HCT116 (cell line): ENCODE results near the gene MED16. TPM values are rescaled to one million over a fixed set of nuclear protein-coding genes. Genes with fewer than 3 reads are reported as not detected.

Experiments
- ATAC-seq: fragments of 200-7000 bp; cut with Tn5 transposase; 2 replicates; pipeline ENCODE4 v1.9.1; 2020; ENCODE audit warnings: mild to moderate bottlenecking, moderate library complexity
- BruUV-seq: library from RNA; stranded (reverse); fragments of 400-500 nt; replicated peaks from 2 replicates; lab custom pipeline; 2021; lab: Mats Ljungman, UMichigan
- CTCF ChIA-PET: fragments of 300-600 bp; sonication (Branson Sonifier 250); formaldehyde crosslinking; loops from one replicate; lab custom pipeline; 2021; ENCODE audit warnings: antibody characterized with exemption; lab: Charles Lee
- POLR2A ChIA-PET: fragments of 300-600, 350-600 bp; sonication (Branson Sonifier 250); formaldehyde crosslinking; loops from one replicate; lab custom pipeline; 2021; ENCODE audit warnings: antibody characterized with exemption; lab: Charles Lee
- RAD21 ChIA-PET, 2 experiments: fragments of 300-600 bp; sonication (Branson Sonifier 250); formaldehyde crosslinking; loops; one replicate each; lab custom pipeline; 2023; ENCODE audit warnings: low total read pairs in 2 of 2; ENCODE audit not compliant: uncharacterized antibody in 2 of 2, unreplicated experiment in 2 of 2, low non-redundant PET in 1 of 2; lab: Charles Lee
- DNase-seq: peaks from one replicate; pipeline ENCODE4 v3.0.0-alpha.2; 2010; ENCODE audit warnings: low read depth, low spot score
- H2AFZ ChIP-seq: fragments of 200-600 bp; shearing (Covaris generic), sonication (generic); 2 replicates; pipeline ENCODE4 v1.6.1; 2017; ENCODE audit warnings: low read depth, mixed run types, mixed read lengths, antibody characterized with exemption, low read length; ENCODE audit not compliant: poor library complexity, severe bottlenecking
- H3K27ac ChIP-seq: 2 replicates; pipeline ENCODE4 v1.5.1; 2012; ENCODE audit warnings: low read depth, low read length
- H3K27me3 ChIP-seq: fragments of 200-600 bp; sonication (generic); 2 replicates; pipeline ENCODE4 v1.6.1; 2016; ENCODE audit warnings: mixed run types, low read length, mixed read lengths; ENCODE audit not compliant: insufficient read depth
- H3K36me3 ChIP-seq, 2 experiments: fragments of 200-500 bp in 1 of 2; fragments of 200-600 bp in 1 of 2; sonication (Bioruptor generic) in 1 of 2; sonication (generic) in 1 of 2; 2 replicates each; pipeline versions ENCODE4 v1.5.1 to v1.6.1; 2014 to 2016; ENCODE audit warnings: low read length in 2 of 2, inconsistent platforms in 1 of 2, mixed read lengths in 1 of 2, mixed run types in 1 of 2; ENCODE audit not compliant: insufficient read depth in 2 of 2, control insufficient read depth in 1 of 2
- H3K4me1 ChIP-seq, 2 experiments: fragments of 200-600 bp in 1 of 2; sonication (generic) in 1 of 2; 2 replicates each; pipeline versions ENCODE4 v1.5.1 to v1.6.1; 2012 to 2017; ENCODE audit warnings: low read length in 2 of 2, inconsistent platforms in 1 of 2, mild to moderate bottlenecking in 1 of 2, mixed read lengths in 1 of 2, mixed run types in 1 of 2, moderate library complexity in 1 of 2; ENCODE audit not compliant: insufficient read depth in 2 of 2, control insufficient read depth in 1 of 2
- H3K4me2 ChIP-seq: fragments of 200-600 bp; sonication (generic); 2 replicates; pipeline ENCODE4 v1.6.1; 2017; ENCODE audit warnings: mixed run types, low read length, mixed read lengths
- H3K4me3 ChIP-seq, 2 experiments: fragments of 200-600 bp in 1 of 2; sonication (generic) in 1 of 2; replicated peaks in 1 of 2; 2 replicates each; pipeline ENCODE4 v1.5.1; 2011 to 2016; ENCODE audit warnings: low read length in 2 of 2, control low read depth in 1 of 2, low read depth in 1 of 2, mild to moderate bottlenecking in 1 of 2, mixed read lengths in 1 of 2, mixed run types in 1 of 2
- H3K79me2 ChIP-seq: fragments of 200-600 bp; sonication (generic); 2 replicates; pipeline ENCODE4 v1.6.1; 2017; ENCODE audit warnings: mild to moderate bottlenecking, mixed run types, low read length, moderate library complexity, mixed read lengths; ENCODE audit not compliant: insufficient read depth
- H3K9ac ChIP-seq: fragments of 200-600 bp; sonication (generic); 2 replicates; pipeline ENCODE4 v1.6.1; 2016; ENCODE audit warnings: low read length, mixed read lengths
- H3K9me2 ChIP-seq: fragments of 200-600 bp; sonication (generic), shearing (Covaris generic); 2 replicates; pipeline ENCODE4 v1.6.1; 2017; ENCODE audit warnings: mixed run types, mild to moderate bottlenecking, moderate library complexity; ENCODE audit not compliant: insufficient read depth
- H3K9me3 ChIP-seq, 2 experiments: fragments of 200-500 bp in 1 of 2; fragments of 200-600 bp in 1 of 2; sonication (Bioruptor generic) in 1 of 2; sonication (generic) in 1 of 2; 2 replicates each; pipeline ENCODE4 v1.6.1; 2014 to 2017; ENCODE audit warnings: low read length in 2 of 2, mixed read lengths in 2 of 2, inconsistent platforms in 1 of 2, low read depth in 1 of 2, mild to moderate bottlenecking in 1 of 2, mixed run types in 1 of 2, moderate library complexity in 1 of 2; ENCODE audit not compliant: control insufficient read depth in 1 of 2, insufficient read depth in 1 of 2
- H4K20me1 ChIP-seq: fragments of 200-600 bp; sonication (generic), shearing (Covaris generic); 2 replicates; pipeline ENCODE4 v1.6.1; 2017; ENCODE audit warnings: mixed run types, mild to moderate bottlenecking, moderate library complexity; ENCODE audit not compliant: insufficient read depth
- CEBPB ChIP-seq: IDR thresholded peaks from 2 replicates; pipeline ENCODE4 v1.6.1; 2012; ENCODE audit warnings: low read depth
- CTCF ChIP-seq, 3 experiments: fragments of 200-600 bp in 1 of 3; sonication (generic) in 1 of 3; IDR thresholded peaks in 2 of 3; conservative IDR thresholded peaks in 1 of 3; 2 replicates each; pipeline ENCODE4 v1.5.1; 2012 to 2017; ENCODE audit warnings: low read depth in 2 of 3, low read length in 2 of 3, antibody characterized with exemption in 1 of 3, borderline replicate concordance in 1 of 3, control low read depth in 1 of 3, mild to moderate bottlenecking in 1 of 3, mixed read lengths in 1 of 3, mixed run types in 1 of 3, moderate library complexity in 1 of 3; ENCODE audit not compliant: insufficient read depth in 1 of 3
- ELF1 ChIP-seq: IDR thresholded peaks from 2 replicates; pipeline ENCODE4 v1.6.1; 2012; ENCODE audit warnings: low read depth, borderline replicate concordance
- EZH2phosphoT487 ChIP-seq: fragments of 200-600 bp; IDR thresholded peaks from 2 replicates; pipeline ENCODE4 v1.6.1; 2018; ENCODE audit warnings: antibody characterized with exemption, borderline replicate concordance
- POLR2A ChIP-seq: IDR thresholded peaks from 2 replicates; pipeline ENCODE4 v1.7.0; 2011; ENCODE audit warnings: borderline replicate concordance; ENCODE audit not compliant: insufficient read depth, insufficient read length; ENCODE audit errors: extremely low read depth
- POLR2AphosphoS5 ChIP-seq: IDR thresholded peaks from 2 replicates; pipeline ENCODE4 v1.6.1; 2011; ENCODE audit warnings: mild to moderate bottlenecking, low read depth, low read length, moderate library complexity
- REST ChIP-seq: IDR thresholded peaks from 2 replicates; pipeline ENCODE4 v1.6.1; 2012; ENCODE audit warnings: low read depth
- SIN3A ChIP-seq: IDR thresholded peaks from 2 replicates; pipeline ENCODE4 v1.6.1; 2012; ENCODE audit warnings: low read depth
- SP1 ChIP-seq: IDR thresholded peaks from 2 replicates; pipeline ENCODE4 v1.6.1; 2012; ENCODE audit warnings: low read depth
- SRF ChIP-seq: IDR thresholded peaks from 2 replicates; pipeline ENCODE4 v1.6.1; 2012; ENCODE audit warnings: low read depth
- YY1 ChIP-seq: IDR thresholded peaks from 2 replicates; pipeline ENCODE4 v1.6.1; 2011; ENCODE audit warnings: low read length, low read depth, moderate library complexity, mild to moderate bottlenecking; ENCODE audit not compliant: insufficient replicate concordance; ENCODE audit errors: extremely low read depth
- ZFX ChIP-seq: fragments of 450-650 bp; IDR thresholded peaks from 2 replicates; pipeline ENCODE4 v1.6.1; 2017
- ZNF274 ChIP-seq: fragments of 200-500 bp; sonication (Bioruptor generic); IDR thresholded peaks from 2 replicates; pipeline ENCODE4 v1.6.1; 2014; ENCODE audit warnings: mild to moderate bottlenecking, low read depth, low read length, inconsistent platforms
- intact Hi-C: fragments of 100-400 bp; cut with micrococcal nuclease; formaldehyde crosslinking; loops from 2 replicates; pipeline ENCODE4 v1.10.0; 2022
- total RNA-seq: library from RNA; stranded (reverse); gene quantifications from one replicate; pipeline ENCODE4 v1.2.1, GENCODE V29; 2021; ENCODE audit not compliant: unreplicated experiment

Gene MED16
- total RNA-seq, 1 experiment from 2014 or later, result 73.6 TPM

- CTCF ChIA-PET, result no interaction called here
- BruUV-seq, result no TSS peak
- Histone ChIP-seq H3K4me2 (peak overlapping the region; percentile 51; the same call in 1 of the 2 replicates), H3K9me3 (no peaks in the 10 kb centered on the region)
- TF ChIP-seq SP1, result no peak
- 0 out of 2 replicates have a peak, but pooled peaks have one; percentile 10 for TF ChIP-seq ZFX
- TF ChIP-seq, all 23 proteins: peak for 1
- ChIA-PET RAD21 (no interaction called here), POLR2A (interaction anchor here (1.1 kb wide), 1 partner anchor 9 kb away, joined by 4 read pairs; the partner anchor contains the start of gene CFD)
- intact Hi-C loops, result no loop called here
- Histone ChIP-seq H3K4me1 (peaks cover 5 to 10% of the 10 kb centered on the region in 2 experiments; a peak in 3 of 4 replicates), H3K36me3 (no peaks in the 10 kb centered on the region), H3K27ac (peak overlapping the region; percentile 8; the same call in 1 of the 2 replicates), H3K4me3 (no peak overlapping the region), H3K9me2 (no peaks in the 10 kb centered on the region), H3K27me3 (no peaks in the 10 kb centered on the region), H2AFZ (no peak overlapping the region), H3K79me2 (no peaks in the 10 kb centered on the region), H4K20me1 (no peaks in the 10 kb centered on the region), H3K9ac (no peak overlapping the region)
- peak; percentile 26 for ATAC-seq
- no peak for DNase-seq
These were observed 42.0 kb downstream of the MED16 start for GRCh38 chr19:850979-851335.

- peak overlapping the region; percentile 8; the same call in 1 of the 2 replicates for H3K27ac ChIP-seq
- intact Hi-C loops, result no loop called here
These were observed 42.6 kb downstream of the MED16 start for GRCh38 chr19:850221-850978.

More at GRCh38 chr19:850221-850978, 42.6 kb downstream of the MED16 start:
- Histone ChIP-seq H3K27me3 (no peaks in the 10 kb centered on the region), H3K79me2 (no peaks in the 10 kb centered on the region), H3K9me3 (no peaks in the 10 kb centered on the region), H3K36me3 (no peaks in the 10 kb centered on the region), H2AFZ (no peak overlapping the region), H3K9me2 (no peaks in the 10 kb centered on the region), H3K4me1 (peaks cover 5 to 10% of the 10 kb centered on the region in 2 experiments; a peak in 3 of 4 replicates), H4K20me1 (no peaks in the 10 kb centered on the region), H3K9ac (no peak overlapping the region), H3K4me3 (no peak overlapping the region), H3K4me2 (peak overlapping the region; percentile 51)
- TF ChIP-seq POLR2A, result no peak
- no peak for TF ChIP-seq REST
- TF ChIP-seq SIN3A, result no peak
- no peak for TF ChIP-seq CEBPB
- no peak for TF ChIP-seq SRF
- TF ChIP-seq YY1, result no peak
- no peak for TF ChIP-seq CTCF (IDR thresholded peaks at IDR 0.05 in 2 of 3, conservative IDR thresholded peaks at IDR 0.05 in 1 of 3; ENCODE audit: borderline replicate concordance in 1 of 3, insufficient read depth in 1 of 3, low read depth in 2 of 3, low read length in 2 of 3)
- TF ChIP-seq EZH2phosphoT487, result no peak
- TF ChIP-seq ELF1, result no peak
- TF ChIP-seq SP1, result no peak
- no peak for TF ChIP-seq ZNF274
- no peak for TF ChIP-seq POLR2AphosphoS5
- ChIA-PET CTCF (no interaction called here), RAD21 (interaction anchor here in 1 of 2 experiments (0.6 kb wide), 1 partner anchor 9 kb away, joined by 3 read pairs; the partner anchor contains the start of gene CFD), POLR2A (interaction anchor here (1.0 to 1.1 kb wide), 2 partner anchors 10 to 98 kb away, joined by 3 to 4 read pairs; partner anchors contain the start of gene CFD)
- peak; percentile 53 for ATAC-seq
- DNase-seq, result no peak
- BruUV-seq, result no TSS peak
